CD14-positive monocyte (primary cell): ENCODE data around the gene AFDN. TPM values are rescaled to one million over a fixed set of nuclear protein-coding genes. Genes with fewer than 3 reads are reported as not detected.

Experiments used
- DNase-seq, 3 donors: peaks; one replicate each; pipeline ENCODE4 v3.0.0-alpha.2; 2011 to 2022
- H2AFZ ChIP-seq: 2 replicates; pipeline ENCODE4 v1.6.0; 2012; ENCODE audit warnings: mild to moderate bottlenecking, low read depth, low read length, inconsistent platforms; ENCODE audit not compliant: insufficient read depth, poor library complexity, severe bottlenecking
- H3K27ac ChIP-seq, 2 donors: 1 replicate in 1 of 2; 2 replicates in 1 of 2; pipeline ENCODE4 v1.5.1; 2012 to 2013; ENCODE audit warnings: low read length in 2 of 2, control low read depth in 1 of 2, inconsistent platforms in 1 of 2, low read depth in 1 of 2, mild to moderate bottlenecking in 1 of 2
- H3K27me3 ChIP-seq, 2 donors: one replicate each; pipeline versions ENCODE4 v1.6.0 to v1.6.1; 2011 to 2013; ENCODE audit warnings: low read length in 2 of 2; ENCODE audit not compliant: control insufficient read depth in 2 of 2, insufficient read depth in 2 of 2
- H3K36me3 ChIP-seq, 2 donors: replicated peaks in 1 of 2; 1 replicate in 1 of 2; 2 replicates in 1 of 2; pipeline versions ENCODE4 v1.5.1 to v1.6.1; 2012 to 2013; ENCODE audit warnings: low read length in 2 of 2, control low read depth in 1 of 2, inconsistent platforms in 1 of 2, mild to moderate bottlenecking in 1 of 2; ENCODE audit not compliant: insufficient read depth in 2 of 2, control insufficient read depth in 1 of 2
- H3K4me1 ChIP-seq, 2 donors: 1 replicate in 1 of 2; 2 replicates in 1 of 2; pipeline versions ENCODE4 v1.5.1 to v1.6.1; 2012 to 2013; ENCODE audit warnings: low read length in 2 of 2, control low read depth in 1 of 2, inconsistent platforms in 1 of 2, mild to moderate bottlenecking in 1 of 2, moderate library complexity in 1 of 2; ENCODE audit not compliant: insufficient read depth in 2 of 2, control insufficient read depth in 1 of 2
- H3K4me2 ChIP-seq: replicated peaks from 2 replicates; pipeline ENCODE3; 2012; ENCODE audit warnings: low read length, moderate library complexity, mild to moderate bottlenecking; ENCODE audit not compliant: poor library complexity, severe bottlenecking; ENCODE audit errors: extremely low read depth
- H3K4me3 ChIP-seq, 3 experiments: fragments of 200-600 bp in 1 of 3; sonication (generic) in 1 of 3; replicated peaks in 1 of 3; 1 replicate in 2 of 3; 2 replicates in 1 of 3; pipeline ENCODE4 v1.5.1; 2011 to 2013; ENCODE audit warnings: low read length in 3 of 3, mild to moderate bottlenecking in 3 of 3, control low read depth in 2 of 3, low read depth in 2 of 3, inconsistent platforms in 1 of 3, moderate library complexity in 1 of 3
- H3K79me2 ChIP-seq: 2 replicates; pipeline ENCODE4 v1.6.0; 2012; ENCODE audit warnings: mild to moderate bottlenecking, control low read depth, inconsistent platforms, low read length, moderate library complexity; ENCODE audit not compliant: insufficient read depth
- H3K9ac ChIP-seq: 2 replicates; pipeline ENCODE4 v1.6.0; 2017; ENCODE audit warnings: low read length, mild to moderate bottlenecking; ENCODE audit not compliant: insufficient read depth, poor library complexity, severe bottlenecking
- H3K9me3 ChIP-seq, 2 donors: replicated peaks in 1 of 2; 1 replicate in 1 of 2; 2 replicates in 1 of 2; pipeline versions ENCODE4 v1.5.1 to v1.6.1; 2012 to 2013; ENCODE audit warnings: low read length in 2 of 2, control low read depth in 1 of 2; ENCODE audit not compliant: control insufficient read depth in 1 of 2, insufficient read depth in 1 of 2
- H4K20me1 ChIP-seq: 2 replicates; pipeline ENCODE4 v1.6.0; 2012; ENCODE audit warnings: mild to moderate bottlenecking, low read length, control low read depth, moderate library complexity; ENCODE audit not compliant: insufficient read depth
- H3K27ac Mint-ChIP-seq, 7 donors: one replicate each; pipeline ENCODE4 v1.8.0; 2020; ENCODE audit warnings: mild to moderate bottlenecking in 7 of 7, mixed read lengths in 7 of 7, moderate library complexity in 6 of 7, inconsistent platforms in 2 of 7
- H3K27me3 Mint-ChIP-seq, 3 donors: one replicate each; pipeline ENCODE4 v1.8.0; 2021 to 2022; ENCODE audit warnings: low read depth in 3 of 3, mild to moderate bottlenecking in 3 of 3, mixed read lengths in 3 of 3, moderate library complexity in 3 of 3, inconsistent platforms in 1 of 3
- H3K36me3 Mint-ChIP-seq, 2 donors: one replicate each; pipeline ENCODE4 v1.8.0; 2020; ENCODE audit warnings: mixed read lengths in 2 of 2, inconsistent platforms in 1 of 2, mild to moderate bottlenecking in 1 of 2
- H3K4me1 Mint-ChIP-seq: one replicate; pipeline ENCODE4 v1.8.0; 2020; ENCODE audit warnings: mild to moderate bottlenecking, mixed read lengths
- H3K4me3 Mint-ChIP-seq, 2 donors: one replicate each; pipeline ENCODE4 v1.8.0; 2020; ENCODE audit warnings: mild to moderate bottlenecking in 2 of 2, mixed read lengths in 2 of 2, moderate library complexity in 1 of 2
- H3K9me3 Mint-ChIP-seq, 7 donors: one replicate each; pipeline ENCODE4 v1.8.0; 2020 to 2022; ENCODE audit warnings: mixed read lengths in 7 of 7, mild to moderate bottlenecking in 6 of 7, moderate library complexity in 6 of 7, inconsistent platforms in 2 of 7
- CTCF ChIP-seq: fragments of 200-600 bp; IDR thresholded peaks from one replicate; pipeline ENCODE4 v1.8.0; 2022; ENCODE audit warnings: antibody characterized with exemption, mild to moderate bottlenecking
- WGBS: methylation state at CpG from one replicate; pipeline ENCODE4 v1.1.5; 2013; ENCODE audit warnings: missing lambda C conversion rate; ENCODE audit not compliant: insufficient coverage; 5-methylcytosine and 5-hydroxymethylcytosine counted together
- intact Hi-C, 2 donors: fragments of 100-400 bp; cut with micrococcal nuclease; formaldehyde crosslinking; loops; one replicate each; pipeline versions ENCODE4 v1.15.0 to v1.15.1; 2023
- polyA plus RNA-seq, 3 donors: library from polyadenylated mRNA; depleted of rRNA in 1 of 3; unstranded in 2 of 3; stranded (reverse) in 1 of 3; fragments of 300-500 nt in 2 of 3; fragments of >200 nt in 1 of 3; fragmentation: Illumina TruSeq in 2 of 3; gene quantifications; 1 replicate in 2 of 3; 2 replicates in 1 of 3; pipeline ENCODE4 v1.2.3, GENCODE V29; 2012 to 2021

AFDN gene
- polyA plus RNA-seq, 3 donors: 0.03 to 1.5 TPM; not detected in 1

GRCh38 chr6:167840526-167841179 lies 13.9 kb downstream of the AFDN start:
- H2AFZ ChIP-seq: no peak overlapping the region
- Mint-ChIP-seq H3K27ac (no peak overlapping the region), H3K4me3 (no peak overlapping the region), H3K36me3 (no peaks in the 10 kb centered on the region), H3K4me1 (no peaks in the 10 kb centered on the region), H3K27me3 (peaks cover 0 to 8% (median 7%) of the 10 kb centered on the region in 3 donors), H3K9me3 (no peaks in the 10 kb centered on the region)
- no peak overlapping the region for H3K4me3 ChIP-seq
- H3K36me3 ChIP-seq: no peaks in the 10 kb centered on the region
- intact Hi-C loops: no loop called here
- H3K27me3 ChIP-seq: peaks cover 5 to 8% of the 10 kb centered on the region in 2 donors
- no peak overlapping the region for H3K4me2 ChIP-seq
- H3K79me2 ChIP-seq: no peaks in the 10 kb centered on the region
- WGBS: 67% methylated on average over 7 of the region's 7 CpGs
- no peaks in the 10 kb centered on the region for H3K4me1 ChIP-seq
- no peak for TF ChIP-seq CTCF
- no peak overlapping the region for H3K27ac ChIP-seq
- no peaks in the 10 kb centered on the region for H3K9me3 ChIP-seq
- no peak for DNase-seq
- no peak overlapping the region for H3K9ac ChIP-seq
- H4K20me1 ChIP-seq: no peaks in the 10 kb centered on the region

GRCh38 chr6:167841981-167842380 lies 15.3 kb downstream of the AFDN start:
- TF ChIP-seq CTCF: no peak
- Histone ChIP-seq H3K4me3 (no peak overlapping the region), H2AFZ (no peak overlapping the region), H4K20me1 (no peaks in the 10 kb centered on the region), H3K27ac (no peak overlapping the region), H3K4me1 (no peaks in the 10 kb centered on the region), H3K79me2 (no peaks in the 10 kb centered on the region), H3K36me3 (no peaks in the 10 kb centered on the region), H3K4me2 (no peak overlapping the region), H3K9me3 (no peaks in the 10 kb centered on the region), H3K9ac (no peak overlapping the region), H3K27me3 (peaks cover 5 to 11% of the 10 kb centered on the region in 2 donors)
- Mint-ChIP-seq H3K36me3 (no peaks in the 10 kb centered on the region), H3K27me3 (peaks cover 5 to 8% (median 5%) of the 10 kb centered on the region in 3 donors), H3K4me3 (no peak overlapping the region), H3K9me3 (no peaks in the 10 kb centered on the region), H3K4me1 (no peaks in the 10 kb centered on the region), H3K27ac (no peak overlapping the region)
- intact Hi-C loops: no loop called here
- DNase-seq: no peak
